ENCODE data around the gene RAB26.
"Not testable (repeated sequence)": the region's sequence is repeated elsewhere in the genome, so short reads cannot be mapped to it uniquely, and the experiment has no call there.

- TF ChIP-seq EZH2phosphoT487 (IDR thresholded peaks at IDR 0.05; ENCODE audit: insufficient read depth, low read depth); EZH2 (IDR thresholded peaks at IDR 0.05; ENCODE audit: insufficient read depth, poor library complexity, severe bottlenecking): not testable (repeated sequence)
Measured at GRCh38 chr16:2124694-2125444, 23.6 kb upstream of the RAB26 start.
